CD14-positive monocyte (primary cell): ENCODE data around the gene TAF13. TPM values are rescaled to one million over a fixed set of nuclear protein-coding genes. Genes with fewer than 3 reads are reported as not detected.

ENCODE experiments used
- DNase-seq, 3 donors: peaks; one replicate each; pipeline ENCODE4 v3.0.0-alpha.2; 2011 to 2022
- H2AFZ ChIP-seq: 2 replicates; pipeline ENCODE4 v1.6.0; 2012; ENCODE audit warnings: mild to moderate bottlenecking, low read depth, low read length, inconsistent platforms; ENCODE audit not compliant: insufficient read depth, poor library complexity, severe bottlenecking
- H3K27ac ChIP-seq, 2 donors: 1 replicate in 1 of 2; 2 replicates in 1 of 2; pipeline ENCODE4 v1.5.1; 2012 to 2013; ENCODE audit warnings: low read length in 2 of 2, control low read depth in 1 of 2, inconsistent platforms in 1 of 2, low read depth in 1 of 2, mild to moderate bottlenecking in 1 of 2
- H3K27me3 ChIP-seq, 2 donors: one replicate each; pipeline versions ENCODE4 v1.6.0 to v1.6.1; 2011 to 2013; ENCODE audit warnings: low read length in 2 of 2; ENCODE audit not compliant: control insufficient read depth in 2 of 2, insufficient read depth in 2 of 2
- H3K36me3 ChIP-seq, 2 donors: replicated peaks in 1 of 2; 1 replicate in 1 of 2; 2 replicates in 1 of 2; pipeline versions ENCODE4 v1.5.1 to v1.6.1; 2012 to 2013; ENCODE audit warnings: low read length in 2 of 2, control low read depth in 1 of 2, inconsistent platforms in 1 of 2, mild to moderate bottlenecking in 1 of 2; ENCODE audit not compliant: insufficient read depth in 2 of 2, control insufficient read depth in 1 of 2
- H3K4me1 ChIP-seq, 2 donors: 1 replicate in 1 of 2; 2 replicates in 1 of 2; pipeline versions ENCODE4 v1.5.1 to v1.6.1; 2012 to 2013; ENCODE audit warnings: low read length in 2 of 2, control low read depth in 1 of 2, inconsistent platforms in 1 of 2, mild to moderate bottlenecking in 1 of 2, moderate library complexity in 1 of 2; ENCODE audit not compliant: insufficient read depth in 2 of 2, control insufficient read depth in 1 of 2
- H3K4me2 ChIP-seq: replicated peaks from 2 replicates; pipeline ENCODE3; 2012; ENCODE audit warnings: low read length, moderate library complexity, mild to moderate bottlenecking; ENCODE audit not compliant: poor library complexity, severe bottlenecking; ENCODE audit errors: extremely low read depth
- H3K4me3 ChIP-seq, 3 experiments: fragments of 200-600 bp in 1 of 3; sonication (generic) in 1 of 3; replicated peaks in 1 of 3; 1 replicate in 2 of 3; 2 replicates in 1 of 3; pipeline ENCODE4 v1.5.1; 2011 to 2013; ENCODE audit warnings: low read length in 3 of 3, mild to moderate bottlenecking in 3 of 3, control low read depth in 2 of 3, low read depth in 2 of 3, inconsistent platforms in 1 of 3, moderate library complexity in 1 of 3
- H3K79me2 ChIP-seq: 2 replicates; pipeline ENCODE4 v1.6.0; 2012; ENCODE audit warnings: mild to moderate bottlenecking, control low read depth, inconsistent platforms, low read length, moderate library complexity; ENCODE audit not compliant: insufficient read depth
- H3K9ac ChIP-seq: 2 replicates; pipeline ENCODE4 v1.6.0; 2017; ENCODE audit warnings: low read length, mild to moderate bottlenecking; ENCODE audit not compliant: insufficient read depth, poor library complexity, severe bottlenecking
- H3K9me3 ChIP-seq, 2 donors: replicated peaks in 1 of 2; 1 replicate in 1 of 2; 2 replicates in 1 of 2; pipeline versions ENCODE4 v1.5.1 to v1.6.1; 2012 to 2013; ENCODE audit warnings: low read length in 2 of 2, control low read depth in 1 of 2; ENCODE audit not compliant: control insufficient read depth in 1 of 2, insufficient read depth in 1 of 2
- H4K20me1 ChIP-seq: 2 replicates; pipeline ENCODE4 v1.6.0; 2012; ENCODE audit warnings: mild to moderate bottlenecking, low read length, control low read depth, moderate library complexity; ENCODE audit not compliant: insufficient read depth
- H3K27ac Mint-ChIP-seq, 7 donors: one replicate each; pipeline ENCODE4 v1.8.0; 2020; ENCODE audit warnings: mild to moderate bottlenecking in 7 of 7, mixed read lengths in 7 of 7, moderate library complexity in 6 of 7, inconsistent platforms in 2 of 7
- H3K27me3 Mint-ChIP-seq, 3 donors: one replicate each; pipeline ENCODE4 v1.8.0; 2021 to 2022; ENCODE audit warnings: low read depth in 3 of 3, mild to moderate bottlenecking in 3 of 3, mixed read lengths in 3 of 3, moderate library complexity in 3 of 3, inconsistent platforms in 1 of 3
- H3K36me3 Mint-ChIP-seq, 2 donors: one replicate each; pipeline ENCODE4 v1.8.0; 2020; ENCODE audit warnings: mixed read lengths in 2 of 2, inconsistent platforms in 1 of 2, mild to moderate bottlenecking in 1 of 2
- H3K4me1 Mint-ChIP-seq: one replicate; pipeline ENCODE4 v1.8.0; 2020; ENCODE audit warnings: mild to moderate bottlenecking, mixed read lengths
- H3K4me3 Mint-ChIP-seq, 2 donors: one replicate each; pipeline ENCODE4 v1.8.0; 2020; ENCODE audit warnings: mild to moderate bottlenecking in 2 of 2, mixed read lengths in 2 of 2, moderate library complexity in 1 of 2
- H3K9me3 Mint-ChIP-seq, 7 donors: one replicate each; pipeline ENCODE4 v1.8.0; 2020 to 2022; ENCODE audit warnings: mixed read lengths in 7 of 7, mild to moderate bottlenecking in 6 of 7, moderate library complexity in 6 of 7, inconsistent platforms in 2 of 7
- WGBS: methylation state at CpG from one replicate; pipeline ENCODE4 v1.1.5; 2013; ENCODE audit warnings: missing lambda C conversion rate; ENCODE audit not compliant: insufficient coverage; 5-methylcytosine and 5-hydroxymethylcytosine counted together
- intact Hi-C, 2 donors: fragments of 100-400 bp; cut with micrococcal nuclease; formaldehyde crosslinking; loops; one replicate each; pipeline versions ENCODE4 v1.15.0 to v1.15.1; 2023
- polyA plus RNA-seq, 3 donors: library from polyadenylated mRNA; depleted of rRNA in 1 of 3; unstranded in 2 of 3; stranded (reverse) in 1 of 3; fragments of 300-500 nt in 2 of 3; fragments of >200 nt in 1 of 3; fragmentation: Illumina TruSeq in 2 of 3; gene quantifications; 1 replicate in 2 of 3; 2 replicates in 1 of 3; pipeline ENCODE4 v1.2.3, GENCODE V29; 2012 to 2021
- TF ChIP-seq, protein P1 (sequence below): fragments of 200-600 bp; IDR thresholded peaks from one replicate; pipeline ENCODE4 v1.8.0; 2022; ENCODE audit warnings: antibody characterized with exemption, mild to moderate bottlenecking

Gene TAF13
- polyA plus RNA-seq, 3 donors, result 1.2 to 17.7 (median 5.2) TPM

GRCh38 chr1:109118089-109118488 is 42.3 kb upstream of the TAF13 start:
- Mint-ChIP-seq H3K27ac (no peak overlapping the region), H3K27me3 (peaks cover 36 to 53% (median 44%) of the 10 kb centered on the region in 3 donors), H3K9me3 (peaks cover 0 to 12% (median 4%) of the 10 kb centered on the region in 7 donors), H3K4me3 (no peak overlapping the region), H3K36me3 (peaks cover under 1 to 8% of the 10 kb centered on the region in 2 donors), H3K4me1 (peaks cover 14% of the 10 kb centered on the region)
- H3K79me2 ChIP-seq, result no peaks in the 10 kb centered on the region
- WGBS, result 78% methylated on average over 3 of the region's 3 CpGs
- H3K4me2 ChIP-seq, result no peak overlapping the region
- intact Hi-C loops, result loop anchor here (10.0 kb wide), 1 partner anchor 153 kb away; the partner anchor contains the start of gene CLCC1 (in 2 of the 2)
- DNase-seq, result no peak
- no peaks in the 10 kb centered on the region for H4K20me1 ChIP-seq
- H3K27ac ChIP-seq, result no peak overlapping the region
- H3K4me1 ChIP-seq, result peaks cover 11 to 13% of the 10 kb centered on the region in 2 donors
- no peak overlapping the region for H2AFZ ChIP-seq
- no peaks in the 10 kb centered on the region for H3K36me3 ChIP-seq
- peaks cover 0 to 10% of the 10 kb centered on the region in 2 donors for H3K9me3 ChIP-seq
- H3K27me3 ChIP-seq, result peaks cover 32 to 33% of the 10 kb centered on the region in 2 donors
- TF ChIP-seq, protein P1, sequence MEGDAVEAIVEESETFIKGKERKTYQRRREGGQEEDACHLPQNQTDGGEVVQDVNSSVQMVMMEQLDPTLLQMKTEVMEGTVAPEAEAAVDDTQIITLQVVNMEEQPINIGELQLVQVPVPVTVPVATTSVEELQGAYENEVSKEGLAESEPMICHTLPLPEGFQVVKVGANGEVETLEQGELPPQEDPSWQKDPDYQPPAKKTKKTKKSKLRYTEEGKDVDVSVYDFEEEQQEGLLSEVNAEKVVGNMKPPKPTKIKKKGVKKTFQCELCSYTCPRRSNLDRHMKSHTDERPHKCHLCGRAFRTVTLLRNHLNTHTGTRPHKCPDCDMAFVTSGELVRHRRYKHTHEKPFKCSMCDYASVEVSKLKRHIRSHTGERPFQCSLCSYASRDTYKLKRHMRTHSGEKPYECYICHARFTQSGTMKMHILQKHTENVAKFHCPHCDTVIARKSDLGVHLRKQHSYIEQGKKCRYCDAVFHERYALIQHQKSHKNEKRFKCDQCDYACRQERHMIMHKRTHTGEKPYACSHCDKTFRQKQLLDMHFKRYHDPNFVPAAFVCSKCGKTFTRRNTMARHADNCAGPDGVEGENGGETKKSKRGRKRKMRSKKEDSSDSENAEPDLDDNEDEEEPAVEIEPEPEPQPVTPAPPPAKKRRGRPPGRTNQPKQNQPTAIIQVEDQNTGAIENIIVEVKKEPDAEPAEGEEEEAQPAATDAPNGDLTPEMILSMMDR, result no peak
- no peak overlapping the region for H3K9ac ChIP-seq
- H3K4me3 ChIP-seq, result no peak overlapping the region

DNA sequence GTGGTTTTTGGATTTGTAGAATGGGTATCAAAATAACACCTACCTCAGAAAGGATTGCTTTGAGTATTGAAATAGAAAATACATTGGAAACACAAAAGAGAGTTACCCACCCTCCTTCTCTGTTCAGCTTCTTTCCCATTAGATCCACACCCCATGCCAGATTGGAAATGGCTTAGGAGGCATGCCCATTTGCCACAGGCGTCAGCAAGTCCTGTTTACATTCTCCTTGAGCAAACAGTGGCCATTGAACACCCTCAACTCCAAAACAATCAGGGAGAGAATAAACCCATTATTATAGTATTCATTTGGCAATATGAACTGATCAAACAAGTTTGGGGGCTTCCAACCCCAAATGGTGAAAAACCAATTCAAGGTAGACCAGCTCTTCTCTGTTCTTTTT is 40.5 kb upstream of the TAF13 start:
- Histone ChIP-seq H4K20me1 (no peaks in the 10 kb centered on the region), H3K4me1 (peaks cover 29 to 31% of the 10 kb centered on the region in 2 donors), H3K36me3 (no peaks in the 10 kb centered on the region), H3K27me3 (peaks cover 32 to 35% of the 10 kb centered on the region in 2 donors), H3K9ac (no peak overlapping the region), H2AFZ (no peak overlapping the region), H3K4me2 (no peak overlapping the region), H3K4me3 (no peak overlapping the region), H3K79me2 (no peaks in the 10 kb centered on the region), H3K9me3 (peaks cover 0 to 10% of the 10 kb centered on the region in 2 donors), H3K27ac (no peak overlapping the region)
- TF ChIP-seq, protein P1, result no peak
- H3K9me3 Mint-ChIP-seq, result peaks cover 0 to 15% (median 6%) of the 10 kb centered on the region in 7 donors
- DNase-seq, result no peak
- peak overlapping the region in 1 of 2 donors; percentile 35 for H3K4me3 Mint-ChIP-seq
- peaks cover 40 to 57% (median 49%) of the 10 kb centered on the region in 3 donors for H3K27me3 Mint-ChIP-seq
- WGBS, result 100% methylated on average over 1 of the region's 1 CpG
- peaks cover 3 to 8% of the 10 kb centered on the region in 2 donors for H3K36me3 Mint-ChIP-seq
- H3K27ac Mint-ChIP-seq, result no peak overlapping the region
- intact Hi-C loops, result loop anchor here (10.0 kb wide), 1 partner anchor 151 kb away; the partner anchor contains the start of gene CLCC1 (in 2 of the 2)
- H3K4me1 Mint-ChIP-seq, result peaks cover 32% of the 10 kb centered on the region
